Kidney (tissue), 14 donors: Measurements from ENCODE around the gene RTP5. TPM values are rescaled to one million over a fixed set of nuclear protein-coding genes. Genes with fewer than 3 reads are reported as not detected.

Experiments
- DNase-seq, 5 donors: peaks; one replicate each; pipeline ENCODE4 v3.0.0-alpha.2; 2013 to 2020
- FAIRE-seq: peaks from 2 replicates; lab custom pipeline; 2012; peaks lifted over from hg19 to GRCh38; lab: Jason Lieb, UNC
- H3K27ac ChIP-seq, 2 donors: one replicate each; pipeline ENCODE4 v1.7.0; 2013; ENCODE audit warnings: low read depth in 2 of 2, low read length in 2 of 2, inconsistent platforms in 1 of 2
- H3K27me3 ChIP-seq: one replicate; pipeline ENCODE4 v1.7.1; 2013; ENCODE audit warnings: low read length, inconsistent platforms; ENCODE audit not compliant: control insufficient read depth, insufficient read depth
- H3K36me3 ChIP-seq, 3 donors: one replicate each; pipeline versions ENCODE4 v1.7.0 to v1.7.1; 2013; ENCODE audit warnings: low read length in 3 of 3, control low read depth in 1 of 3, inconsistent platforms in 1 of 3; ENCODE audit not compliant: insufficient read depth in 3 of 3, control insufficient read depth in 2 of 3
- H3K4me1 ChIP-seq, 3 donors: one replicate each; pipeline versions ENCODE4 v1.7.0 to v1.7.1; 2013; ENCODE audit warnings: low read length in 3 of 3, inconsistent platforms in 1 of 3, low read depth in 1 of 3; ENCODE audit not compliant: control insufficient read depth in 2 of 3, insufficient read depth in 2 of 3
- H3K4me3 ChIP-seq, 3 donors: one replicate each; pipeline versions ENCODE4 v1.7.0 to v1.8.1; 2013; ENCODE audit warnings: low read length in 3 of 3, control low read depth in 1 of 3, inconsistent platforms in 1 of 3
- H3K9ac ChIP-seq, 3 donors: one replicate each; pipeline versions ENCODE4 v1.7.0 to v1.7.1; 2013; ENCODE audit warnings: low read length in 3 of 3, control low read depth in 1 of 3, inconsistent platforms in 1 of 3
- H3K9me3 ChIP-seq, 3 donors: one replicate each; pipeline versions ENCODE4 v1.7.0 to v1.7.1; 2013; ENCODE audit warnings: low read length in 3 of 3, control low read depth in 1 of 3, inconsistent platforms in 1 of 3; ENCODE audit not compliant: control insufficient read depth in 2 of 3, insufficient read depth in 1 of 3
- intact Hi-C: fragments of 100-400 bp; cut with DNase I; formaldehyde crosslinking; loops from one replicate; pipeline ENCODE4 v1.11.1; 2022
- polyA plus RNA-seq: library from polyadenylated mRNA; stranded (reverse); fragments of 350-450 nt; fragmentation: Illumina TruSeq; extraction: RNeasy Lipid Tissue Mini Kit (QIAGEN cat#74804); gene quantifications from one replicate; pipeline ENCODE4 v1.2.3, GENCODE V29; 2014; ENCODE audit warnings: low read depth, low replicate concordance; ENCODE audit not compliant: insufficient read depth
- total RNA-seq: library from RNA; stranded (reverse); fragmentation: NEBNext Ultra II Directional; extraction: Animal tissue kit (Norgen Biotek cat#: 25700); gene quantifications from one replicate; pipeline ENCODE4 v1.2.1, GENCODE V29; 2021
- TF ChIP-seq, protein P1 (sequence below): IDR thresholded peaks from 3 replicates; pipeline ENCODE4 v1.5.1; 2012; ENCODE audit warnings: mild to moderate bottlenecking, moderate library complexity, borderline replicate concordance; ENCODE audit not compliant: insufficient read depth; ENCODE audit errors: extremely low read depth
- donor health status: control.
- donor health status: control.
- donor health status: control.
- donor health status: control.
- donor health status: control.
- donor health status: DM: yes; HTN: yes; CAD: no.
- donor health status: Normal renal cell carcinoma (clear cell type).

Gene RTP5
- total and polyA plus RNA-seq, 2 donors from 2014 or later = 0.13 TPM; not detected in 1

GRCh38 chr2:241842067-241842415 is 27.5 kb upstream of the RTP5 start:
- no peak for DNase-seq
- Histone ChIP-seq H3K4me3 (no peak overlapping the region), H3K27ac (no peak overlapping the region), H3K9me3 (no peaks in the 10 kb centered on the region), H3K4me1 (peaks cover 0 to 8% (median 0%) of the 10 kb centered on the region in 3 donors), H3K27me3 (no peaks in the 10 kb centered on the region), H3K9ac (no peak overlapping the region), H3K36me3 (no peaks in the 10 kb centered on the region)
- TF ChIP-seq, protein P1, sequence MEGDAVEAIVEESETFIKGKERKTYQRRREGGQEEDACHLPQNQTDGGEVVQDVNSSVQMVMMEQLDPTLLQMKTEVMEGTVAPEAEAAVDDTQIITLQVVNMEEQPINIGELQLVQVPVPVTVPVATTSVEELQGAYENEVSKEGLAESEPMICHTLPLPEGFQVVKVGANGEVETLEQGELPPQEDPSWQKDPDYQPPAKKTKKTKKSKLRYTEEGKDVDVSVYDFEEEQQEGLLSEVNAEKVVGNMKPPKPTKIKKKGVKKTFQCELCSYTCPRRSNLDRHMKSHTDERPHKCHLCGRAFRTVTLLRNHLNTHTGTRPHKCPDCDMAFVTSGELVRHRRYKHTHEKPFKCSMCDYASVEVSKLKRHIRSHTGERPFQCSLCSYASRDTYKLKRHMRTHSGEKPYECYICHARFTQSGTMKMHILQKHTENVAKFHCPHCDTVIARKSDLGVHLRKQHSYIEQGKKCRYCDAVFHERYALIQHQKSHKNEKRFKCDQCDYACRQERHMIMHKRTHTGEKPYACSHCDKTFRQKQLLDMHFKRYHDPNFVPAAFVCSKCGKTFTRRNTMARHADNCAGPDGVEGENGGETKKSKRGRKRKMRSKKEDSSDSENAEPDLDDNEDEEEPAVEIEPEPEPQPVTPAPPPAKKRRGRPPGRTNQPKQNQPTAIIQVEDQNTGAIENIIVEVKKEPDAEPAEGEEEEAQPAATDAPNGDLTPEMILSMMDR = no peak
- intact Hi-C loops = no loop called here
- FAIRE-seq = no peak

DNA sequence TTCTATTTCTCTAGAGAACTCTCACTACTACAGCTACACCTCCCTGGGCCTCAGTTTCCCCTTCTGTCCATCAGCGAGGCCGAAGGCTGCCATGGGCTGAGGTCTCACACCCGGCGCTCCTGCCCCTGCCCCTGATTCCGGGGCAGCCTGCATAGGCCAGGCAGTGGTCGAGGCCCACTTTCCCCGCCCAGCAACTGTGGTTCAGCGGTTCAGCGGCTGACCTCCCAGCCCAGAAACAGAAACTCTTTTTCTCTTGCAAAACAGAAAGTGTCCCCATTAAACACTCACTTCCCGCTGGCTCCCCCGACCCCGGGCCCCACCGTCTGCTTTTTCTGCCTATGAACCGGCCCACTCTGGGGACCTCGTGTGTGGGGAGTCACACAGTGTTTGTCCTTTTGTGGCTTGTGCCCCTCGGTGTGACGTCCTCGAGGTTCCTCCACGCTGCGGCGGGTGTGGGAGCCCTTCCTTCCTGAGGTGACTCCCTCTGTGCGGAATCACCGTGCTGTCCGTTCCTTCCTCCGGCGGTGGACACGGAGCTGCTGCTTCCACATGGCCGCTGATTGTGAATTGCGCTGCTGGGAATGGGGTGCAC is 26.8 kb upstream of the RTP5 start:
- Histone ChIP-seq H3K36me3 (no peaks in the 10 kb centered on the region), H3K27me3 (no peaks in the 10 kb centered on the region), H3K4me3 (peak overlapping the region in 1 of 3 donors; percentile 21), H3K27ac (peak overlapping the region; percentile 51 to 65), H3K9me3 (no peaks in the 10 kb centered on the region), H3K4me1 (peaks cover 0 to 8% (median 0%) of the 10 kb centered on the region in 3 donors), H3K9ac (no peak overlapping the region)
- TF ChIP-seq, protein P1 = no peak
- DNase-seq = peak in 4 of 5 donors; percentile 34 to 85 (median 48)
- no peak for FAIRE-seq
- intact Hi-C loops = no loop called here

- H3K9ac ChIP-seq = no peak overlapping the region
These were observed 26.0 kb upstream of the RTP5 start for GRCh38 chr2:241843321-241844065.

More at GRCh38 chr2:241843321-241844065, 26.0 kb upstream of the RTP5 start:
- intact Hi-C loops = no loop called here
- peak in 2 of 5 donors; percentile 66 to 74 for DNase-seq
- Histone ChIP-seq H3K4me1 (peaks cover 0 to 8% (median 0%) of the 10 kb centered on the region in 3 donors), H3K9me3 (no peaks in the 10 kb centered on the region), H3K27me3 (no peaks in the 10 kb centered on the region), H3K36me3 (no peaks in the 10 kb centered on the region), H3K4me3 (peak overlapping the region in 1 of 3 donors; percentile 21), H3K27ac (peak overlapping the region; percentile 51 to 65)
- TF ChIP-seq, protein P1 = no peak
- FAIRE-seq = no peak
